ENCODE results near the gene PPP1R3C. TPM values are rescaled to one million over a fixed set of nuclear protein-coding genes. Genes with fewer than 3 reads are reported as not detected.

The PPP1R3C gene
- total and polyA plus RNA-seq, 2 donors (not counting 3 experiments of a cell fraction or from before 2014, with no cell fraction given), result 1.6 to 2.0 TPM

GRCh38 chr10:91629715-91630549, 2.9 kb downstream of the PPP1R3C start:
- Histone ChIP-seq H3K9me1 (replicated peaks; ENCODE audit: control insufficient read depth, extremely low read depth, insufficient read depth, low read length) (no peaks in the 10 kb centered on the region), H2AFZ (ENCODE audit: low read depth, low read length) (no peak overlapping the region), H3K4me1 (ENCODE audit: control insufficient read depth, extremely low read depth, insufficient read depth, low read length) (peaks cover 10% of the 10 kb centered on the region), H3K9ac (replicated peaks; ENCODE audit: extremely low read depth, insufficient read depth, low read length) (no peak overlapping the region), H3K9me3 (replicated peaks; ENCODE audit: control insufficient read depth, insufficient read depth, low read length) (no peaks in the 10 kb centered on the region), H3K36me3 (ENCODE audit: control insufficient read depth in 2 of 2, extremely low read depth in 1 of 2, insufficient read depth in 2 of 2, low read length in 2 of 2) (peaks cover 0 to 9% of the 10 kb centered on the region in 2 experiments), H3K27me3 (ENCODE audit: control insufficient read depth in 2 of 2, insufficient read depth in 2 of 2, low read length in 2 of 2) (peaks cover 1 to 3% of the 10 kb centered on the region in 2 experiments), H4K20me1 (replicated peaks; ENCODE audit: control insufficient read depth, extremely low read depth, insufficient read depth, low read length) (no peaks in the 10 kb centered on the region), H3K79me2 (ENCODE audit: control insufficient read depth, insufficient read depth, low read length) (no peaks in the 10 kb centered on the region), H3K4me2 (ENCODE audit: insufficient read depth, low read length) (no peak overlapping the region), H3K27ac (ENCODE audit: insufficient read depth, low read depth, low read length) (no peak overlapping the region), H3K4me3 (replicated peaks in 1 of 3; ENCODE audit: insufficient read depth in 1 of 3, low read depth in 1 of 3, low read length in 3 of 3) (no peak overlapping the region)
- ChIA-PET CTCF (interaction anchor here (0.6 to 1.7 kb wide), 3 partner anchors 78 to 1543 kb away, joined by 3 to 7 read pairs (median 5); no protein-coding TSS in a partner anchor), POLR2A (no interaction called here)
- DNase-seq (ENCODE audit: low read depth, low spot score) (no peak), FAIRE-seq (no peak)
- no peak for TF ChIP-seq POLR2A (IDR thresholded peaks at IDR 0.05; ENCODE audit: low read depth, low read length)
- TF ChIP-seq JUN (IDR thresholded peaks at IDR 0.05; ENCODE audit: borderline replicate concordance, insufficient read depth, insufficient read length, low read depth), result no peak
- TF ChIP-seq POLR2AphosphoS5 (IDR thresholded peaks at IDR 0.05; ENCODE audit: insufficient read depth, low read depth, low read length), result no peak
- TF ChIP-seq CTCF (IDR thresholded peaks at IDR 0.05; ENCODE audit: extremely low read depth in 1 of 2, insufficient read depth in 1 of 2, low read depth in 1 of 2, low read length in 2 of 2), result no peak
- no peak for TF ChIP-seq MYC (IDR thresholded peaks at IDR 0.05; ENCODE audit: low read depth, low read length)
- no peak for TF ChIP-seq FOS (IDR thresholded peaks at IDR 0.05; ENCODE audit: borderline replicate concordance, insufficient read depth, low read length)
- TF ChIP-seq GATA2 (IDR thresholded peaks at IDR 0.05; ENCODE audit: insufficient read depth, insufficient read length, low read depth, low read length), result no peak
- TF ChIP-seq EZH2 (IDR thresholded peaks at IDR 0.05; ENCODE audit: borderline replicate concordance, low read depth, low read length, severe bottlenecking), result no peak
- no peak for TF ChIP-seq MAX (IDR thresholded peaks at IDR 0.05; ENCODE audit: insufficient read depth, insufficient read length)
- intact Hi-C loops (cut with micrococcal nuclease) (no loop called here), dilution Hi-C loops (cut with MboI; ENCODE audit: extremely low pct_ligation_motif_present, low sequenced_read_pairs) (no loop called here)
- BruUV-seq (replicated peaks), result no TSS peak

Data from endothelial cell of umbilical vein (primary cell).